HCT116 (cell line): ENCODE measurements around the gene CDC42SE2. TPM values are rescaled to one million over a fixed set of nuclear protein-coding genes. Genes with fewer than 3 reads are reported as not detected.

Experiments used
- ATAC-seq: fragments of 200-7000 bp; cut with Tn5 transposase; 2 replicates; pipeline ENCODE4 v1.9.1; 2020; ENCODE audit warnings: mild to moderate bottlenecking, moderate library complexity
- BruUV-seq: library from RNA; stranded (reverse); fragments of 400-500 nt; replicated peaks from 2 replicates; lab custom pipeline; 2021; lab: Mats Ljungman, UMichigan
- CTCF ChIA-PET: fragments of 300-600 bp; sonication (Branson Sonifier 250); formaldehyde crosslinking; loops from one replicate; lab custom pipeline; 2021; ENCODE audit warnings: antibody characterized with exemption; lab: Charles Lee
- POLR2A ChIA-PET: fragments of 300-600, 350-600 bp; sonication (Branson Sonifier 250); formaldehyde crosslinking; loops from one replicate; lab custom pipeline; 2021; ENCODE audit warnings: antibody characterized with exemption; lab: Charles Lee
- RAD21 ChIA-PET, 2 experiments: fragments of 300-600 bp; sonication (Branson Sonifier 250); formaldehyde crosslinking; loops; one replicate each; lab custom pipeline; 2023; ENCODE audit warnings: low total read pairs in 2 of 2; ENCODE audit not compliant: uncharacterized antibody in 2 of 2, unreplicated experiment in 2 of 2, low non-redundant PET in 1 of 2; lab: Charles Lee
- DNase-seq: peaks from one replicate; pipeline ENCODE4 v3.0.0-alpha.2; 2010; ENCODE audit warnings: low read depth, low spot score
- H2AFZ ChIP-seq: fragments of 200-600 bp; shearing (Covaris generic), sonication (generic); 2 replicates; pipeline ENCODE4 v1.6.1; 2017; ENCODE audit warnings: low read depth, mixed run types, mixed read lengths, antibody characterized with exemption, low read length; ENCODE audit not compliant: poor library complexity, severe bottlenecking
- H3K27ac ChIP-seq: 2 replicates; pipeline ENCODE4 v1.5.1; 2012; ENCODE audit warnings: low read depth, low read length
- H3K27me3 ChIP-seq: fragments of 200-600 bp; sonication (generic); 2 replicates; pipeline ENCODE4 v1.6.1; 2016; ENCODE audit warnings: mixed run types, low read length, mixed read lengths; ENCODE audit not compliant: insufficient read depth
- H3K36me3 ChIP-seq, 2 experiments: fragments of 200-500 bp in 1 of 2; fragments of 200-600 bp in 1 of 2; sonication (Bioruptor generic) in 1 of 2; sonication (generic) in 1 of 2; 2 replicates each; pipeline versions ENCODE4 v1.5.1 to v1.6.1; 2014 to 2016; ENCODE audit warnings: low read length in 2 of 2, inconsistent platforms in 1 of 2, mixed read lengths in 1 of 2, mixed run types in 1 of 2; ENCODE audit not compliant: insufficient read depth in 2 of 2, control insufficient read depth in 1 of 2
- H3K4me1 ChIP-seq, 2 experiments: fragments of 200-600 bp in 1 of 2; sonication (generic) in 1 of 2; 2 replicates each; pipeline versions ENCODE4 v1.5.1 to v1.6.1; 2012 to 2017; ENCODE audit warnings: low read length in 2 of 2, inconsistent platforms in 1 of 2, mild to moderate bottlenecking in 1 of 2, mixed read lengths in 1 of 2, mixed run types in 1 of 2, moderate library complexity in 1 of 2; ENCODE audit not compliant: insufficient read depth in 2 of 2, control insufficient read depth in 1 of 2
- H3K4me2 ChIP-seq: fragments of 200-600 bp; sonication (generic); 2 replicates; pipeline ENCODE4 v1.6.1; 2017; ENCODE audit warnings: mixed run types, low read length, mixed read lengths
- H3K4me3 ChIP-seq, 2 experiments: fragments of 200-600 bp in 1 of 2; sonication (generic) in 1 of 2; replicated peaks in 1 of 2; 2 replicates each; pipeline ENCODE4 v1.5.1; 2011 to 2016; ENCODE audit warnings: low read length in 2 of 2, control low read depth in 1 of 2, low read depth in 1 of 2, mild to moderate bottlenecking in 1 of 2, mixed read lengths in 1 of 2, mixed run types in 1 of 2
- H3K79me2 ChIP-seq: fragments of 200-600 bp; sonication (generic); 2 replicates; pipeline ENCODE4 v1.6.1; 2017; ENCODE audit warnings: mild to moderate bottlenecking, mixed run types, low read length, moderate library complexity, mixed read lengths; ENCODE audit not compliant: insufficient read depth
- H3K9ac ChIP-seq: fragments of 200-600 bp; sonication (generic); 2 replicates; pipeline ENCODE4 v1.6.1; 2016; ENCODE audit warnings: low read length, mixed read lengths
- H3K9me2 ChIP-seq: fragments of 200-600 bp; sonication (generic), shearing (Covaris generic); 2 replicates; pipeline ENCODE4 v1.6.1; 2017; ENCODE audit warnings: mixed run types, mild to moderate bottlenecking, moderate library complexity; ENCODE audit not compliant: insufficient read depth
- H3K9me3 ChIP-seq, 2 experiments: fragments of 200-500 bp in 1 of 2; fragments of 200-600 bp in 1 of 2; sonication (Bioruptor generic) in 1 of 2; sonication (generic) in 1 of 2; 2 replicates each; pipeline ENCODE4 v1.6.1; 2014 to 2017; ENCODE audit warnings: low read length in 2 of 2, mixed read lengths in 2 of 2, inconsistent platforms in 1 of 2, low read depth in 1 of 2, mild to moderate bottlenecking in 1 of 2, mixed run types in 1 of 2, moderate library complexity in 1 of 2; ENCODE audit not compliant: control insufficient read depth in 1 of 2, insufficient read depth in 1 of 2
- H4K20me1 ChIP-seq: fragments of 200-600 bp; sonication (generic), shearing (Covaris generic); 2 replicates; pipeline ENCODE4 v1.6.1; 2017; ENCODE audit warnings: mixed run types, mild to moderate bottlenecking, moderate library complexity; ENCODE audit not compliant: insufficient read depth
- CBX3 ChIP-seq: IDR thresholded peaks from 2 replicates; pipeline ENCODE4 v1.6.1; 2012; ENCODE audit warnings: low read depth
- CEBPB ChIP-seq: IDR thresholded peaks from 2 replicates; pipeline ENCODE4 v1.6.1; 2012; ENCODE audit warnings: low read depth
- ELF1 ChIP-seq: IDR thresholded peaks from 2 replicates; pipeline ENCODE4 v1.6.1; 2012; ENCODE audit warnings: low read depth, borderline replicate concordance
- EZH2phosphoT487 ChIP-seq: fragments of 200-600 bp; IDR thresholded peaks from 2 replicates; pipeline ENCODE4 v1.6.1; 2018; ENCODE audit warnings: antibody characterized with exemption, borderline replicate concordance
- FOSL1 ChIP-seq: IDR thresholded peaks from 2 replicates; pipeline ENCODE4 v1.6.1; 2012; ENCODE audit warnings: low read depth
- JUND ChIP-seq: IDR thresholded peaks from 2 replicates; pipeline ENCODE4 v1.6.1; 2012
- POLR2A ChIP-seq: IDR thresholded peaks from 2 replicates; pipeline ENCODE4 v1.7.0; 2011; ENCODE audit warnings: borderline replicate concordance; ENCODE audit not compliant: insufficient read depth, insufficient read length; ENCODE audit errors: extremely low read depth
- POLR2AphosphoS5 ChIP-seq: IDR thresholded peaks from 2 replicates; pipeline ENCODE4 v1.6.1; 2011; ENCODE audit warnings: mild to moderate bottlenecking, low read depth, low read length, moderate library complexity
- RAD21 ChIP-seq: IDR thresholded peaks from 2 replicates; pipeline ENCODE4 v1.6.1; 2012; ENCODE audit warnings: low read depth, mild to moderate bottlenecking
- SP1 ChIP-seq: IDR thresholded peaks from 2 replicates; pipeline ENCODE4 v1.6.1; 2012; ENCODE audit warnings: low read depth
- SRF ChIP-seq: IDR thresholded peaks from 2 replicates; pipeline ENCODE4 v1.6.1; 2012; ENCODE audit warnings: low read depth
- YY1 ChIP-seq: IDR thresholded peaks from 2 replicates; pipeline ENCODE4 v1.6.1; 2011; ENCODE audit warnings: low read length, low read depth, moderate library complexity, mild to moderate bottlenecking; ENCODE audit not compliant: insufficient replicate concordance; ENCODE audit errors: extremely low read depth
- intact Hi-C: fragments of 100-400 bp; cut with micrococcal nuclease; formaldehyde crosslinking; loops from 2 replicates; pipeline ENCODE4 v1.10.0; 2022
- total RNA-seq: library from RNA; stranded (reverse); gene quantifications from one replicate; pipeline ENCODE4 v1.2.1, GENCODE V29; 2021; ENCODE audit not compliant: unreplicated experiment
- TF ChIP-seq, protein P1 (sequence below): IDR thresholded peaks from 2 replicates; pipeline ENCODE4 v1.6.1; 2012
- TF ChIP-seq, protein P2 (sequence below): IDR thresholded peaks from 2 replicates; pipeline ENCODE4 v1.6.1; 2011; ENCODE audit warnings: mild to moderate bottlenecking, low read length, moderate library complexity; ENCODE audit not compliant: insufficient replicate concordance; ENCODE audit errors: extremely low read depth
- TF ChIP-seq, protein P3 (sequence below): IDR thresholded peaks from 2 replicates; pipeline ENCODE4 v1.6.1; 2012; ENCODE audit warnings: low read depth

The CDC42SE2 gene
- total RNA-seq, 1 experiment from 2014 or later: 27.0 TPM

DNA sequence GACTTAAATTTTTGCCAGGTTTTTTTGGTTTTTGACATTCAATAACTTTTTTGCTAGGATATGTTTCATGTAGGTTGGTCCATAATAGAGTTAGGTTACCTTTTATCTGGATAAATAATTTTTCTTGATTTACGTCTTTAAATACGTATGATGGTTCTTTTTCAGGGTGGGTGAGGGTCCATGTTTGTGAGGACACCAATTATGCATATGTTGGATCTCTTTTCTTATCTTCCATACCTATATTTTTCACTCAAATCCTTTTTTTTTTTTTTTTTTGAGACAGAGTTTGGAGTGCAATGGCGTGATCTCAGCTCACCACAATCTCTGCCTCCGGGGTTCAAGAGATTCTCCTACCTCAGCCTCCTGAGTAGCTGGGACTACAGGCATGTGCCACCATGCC lies 17.3 kb upstream of the CDC42SE2 start:
- no peak for ATAC-seq
- BruUV-seq: no TSS peak
- no peaks in the 10 kb centered on the region for H4K20me1 ChIP-seq
- no peaks in the 10 kb centered on the region; the same call in 1 of the 2 replicates for H3K9me2 ChIP-seq
- ChIA-PET CTCF (no interaction called here), POLR2A (no interaction called here), RAD21 (no interaction called here)
- no peaks in the 10 kb centered on the region for H3K79me2 ChIP-seq
- no peaks in the 10 kb centered on the region for H3K36me3 ChIP-seq
- intact Hi-C loops: no loop called here
- TF ChIP-seq CBX3 (no peak), ELF1 (no peak), POLR2AphosphoS5 (no peak), SP1 (no peak), JUND (no peak), YY1 (no peak)
- TF ChIP-seq, protein P1, sequence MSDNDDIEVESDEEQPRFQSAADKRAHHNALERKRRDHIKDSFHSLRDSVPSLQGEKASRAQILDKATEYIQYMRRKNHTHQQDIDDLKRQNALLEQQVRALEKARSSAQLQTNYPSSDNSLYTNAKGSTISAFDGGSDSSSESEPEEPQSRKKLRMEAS: no peak
- H3K4me1 ChIP-seq: peaks cover 0 to 13% of the 10 kb centered on the region in 2 experiments; a peak in 2 of 4 replicates
- H3K9me3 ChIP-seq: 0 out of 4 replicates have a peak, but pooled peaks cover 0 to 3% of the 10 kb centered on the region in 2 experiments
- no peak for DNase-seq
- no peak overlapping the region for H3K27ac ChIP-seq
- H3K4me3 ChIP-seq: no peak overlapping the region
- no peak overlapping the region for H2AFZ ChIP-seq
- no peak overlapping the region for H3K9ac ChIP-seq
- no peaks in the 10 kb centered on the region for H3K27me3 ChIP-seq
- H3K4me2 ChIP-seq: no peak overlapping the region

DNA sequence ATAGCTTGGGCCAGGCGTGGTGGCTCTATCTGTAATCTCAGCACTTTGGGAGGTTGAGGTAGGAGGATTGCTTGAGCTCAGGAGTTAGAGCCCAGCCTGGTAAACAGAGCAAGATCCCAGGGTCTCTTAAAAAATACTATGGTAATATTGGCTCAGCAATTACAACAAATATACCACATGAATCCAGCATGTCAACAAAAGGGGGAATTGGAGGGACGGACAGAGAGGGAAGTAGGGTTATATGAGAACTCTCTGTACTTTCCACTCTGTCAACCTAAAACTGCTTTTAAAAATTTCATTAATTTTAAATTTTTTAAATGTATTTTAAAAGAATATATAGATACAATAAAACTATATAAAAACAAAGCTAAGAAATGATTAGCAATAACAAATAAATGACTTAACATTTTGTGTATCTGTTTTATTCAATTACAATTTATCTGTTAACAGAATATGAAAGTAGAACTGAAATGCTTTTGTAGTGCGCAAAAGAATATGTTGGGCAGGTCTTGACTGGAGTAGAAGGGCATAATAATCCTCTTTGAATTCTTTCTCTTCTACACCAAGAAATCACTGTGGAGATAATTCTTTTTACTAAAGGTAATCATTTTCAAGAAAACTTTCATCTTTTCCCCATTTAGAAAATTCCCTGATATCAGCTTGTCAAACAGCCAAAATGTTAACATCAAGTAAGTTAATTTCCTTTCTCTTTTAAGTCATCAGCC lies 12.9 kb upstream of the CDC42SE2 start:
- ChIA-PET RAD21 (no interaction called here), POLR2A (interaction anchor here (1.1 kb wide), 1 partner anchor 13 kb away, joined by 3 read pairs; the partner anchor contains the start of gene CDC42SE2), CTCF (interaction anchor here (1.5 kb wide), 1 partner anchor 8 kb away, joined by 4 read pairs; no protein-coding TSS in a partner anchor)
- no TSS peak for BruUV-seq
- H3K79me2 ChIP-seq: no peaks in the 10 kb centered on the region
- no peaks in the 10 kb centered on the region for H3K4me1 ChIP-seq
- no peaks in the 10 kb centered on the region for H4K20me1 ChIP-seq
- no peaks in the 10 kb centered on the region for H3K36me3 ChIP-seq
- H3K9me2 ChIP-seq: no peaks in the 10 kb centered on the region
- DNase-seq (no peak), ATAC-seq (no peak)
- H3K27me3 ChIP-seq: no peaks in the 10 kb centered on the region
- H2AFZ ChIP-seq: no peak overlapping the region
- no peak overlapping the region for H3K4me2 ChIP-seq
- intact Hi-C loops: no loop called here
- H3K27ac ChIP-seq: no peak overlapping the region
- no peak overlapping the region for H3K9ac ChIP-seq
- 0 out of 4 replicates have a peak, but pooled peaks cover 0 to 3% of the 10 kb centered on the region in 2 experiments for H3K9me3 ChIP-seq
- H3K4me3 ChIP-seq: no peak overlapping the region
- TF ChIP-seq SP1 (no peak), CEBPB (no peak), EZH2phosphoT487 (no peak), FOSL1 (no peak), RAD21 (no peak), POLR2AphosphoS5 (no peak), POLR2A (no peak), SRF (no peak)
- TF ChIP-seq, protein P2, sequence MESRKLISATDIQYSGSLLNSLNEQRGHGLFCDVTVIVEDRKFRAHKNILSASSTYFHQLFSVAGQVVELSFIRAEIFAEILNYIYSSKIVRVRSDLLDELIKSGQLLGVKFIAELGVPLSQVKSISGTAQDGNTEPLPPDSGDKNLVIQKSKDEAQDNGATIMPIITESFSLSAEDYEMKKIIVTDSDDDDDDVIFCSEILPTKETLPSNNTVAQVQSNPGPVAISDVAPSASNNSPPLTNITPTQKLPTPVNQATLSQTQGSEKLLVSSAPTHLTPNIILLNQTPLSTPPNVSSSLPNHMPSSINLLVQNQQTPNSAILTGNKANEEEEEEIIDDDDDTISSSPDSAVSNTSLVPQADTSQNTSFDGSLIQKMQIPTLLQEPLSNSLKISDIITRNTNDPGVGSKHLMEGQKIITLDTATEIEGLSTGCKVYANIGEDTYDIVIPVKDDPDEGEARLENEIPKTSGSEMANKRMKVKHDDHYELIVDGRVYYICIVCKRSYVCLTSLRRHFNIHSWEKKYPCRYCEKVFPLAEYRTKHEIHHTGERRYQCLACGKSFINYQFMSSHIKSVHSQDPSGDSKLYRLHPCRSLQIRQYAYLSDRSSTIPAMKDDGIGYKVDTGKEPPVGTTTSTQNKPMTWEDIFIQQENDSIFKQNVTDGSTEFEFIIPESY: no peak
- TF ChIP-seq, protein P3, sequence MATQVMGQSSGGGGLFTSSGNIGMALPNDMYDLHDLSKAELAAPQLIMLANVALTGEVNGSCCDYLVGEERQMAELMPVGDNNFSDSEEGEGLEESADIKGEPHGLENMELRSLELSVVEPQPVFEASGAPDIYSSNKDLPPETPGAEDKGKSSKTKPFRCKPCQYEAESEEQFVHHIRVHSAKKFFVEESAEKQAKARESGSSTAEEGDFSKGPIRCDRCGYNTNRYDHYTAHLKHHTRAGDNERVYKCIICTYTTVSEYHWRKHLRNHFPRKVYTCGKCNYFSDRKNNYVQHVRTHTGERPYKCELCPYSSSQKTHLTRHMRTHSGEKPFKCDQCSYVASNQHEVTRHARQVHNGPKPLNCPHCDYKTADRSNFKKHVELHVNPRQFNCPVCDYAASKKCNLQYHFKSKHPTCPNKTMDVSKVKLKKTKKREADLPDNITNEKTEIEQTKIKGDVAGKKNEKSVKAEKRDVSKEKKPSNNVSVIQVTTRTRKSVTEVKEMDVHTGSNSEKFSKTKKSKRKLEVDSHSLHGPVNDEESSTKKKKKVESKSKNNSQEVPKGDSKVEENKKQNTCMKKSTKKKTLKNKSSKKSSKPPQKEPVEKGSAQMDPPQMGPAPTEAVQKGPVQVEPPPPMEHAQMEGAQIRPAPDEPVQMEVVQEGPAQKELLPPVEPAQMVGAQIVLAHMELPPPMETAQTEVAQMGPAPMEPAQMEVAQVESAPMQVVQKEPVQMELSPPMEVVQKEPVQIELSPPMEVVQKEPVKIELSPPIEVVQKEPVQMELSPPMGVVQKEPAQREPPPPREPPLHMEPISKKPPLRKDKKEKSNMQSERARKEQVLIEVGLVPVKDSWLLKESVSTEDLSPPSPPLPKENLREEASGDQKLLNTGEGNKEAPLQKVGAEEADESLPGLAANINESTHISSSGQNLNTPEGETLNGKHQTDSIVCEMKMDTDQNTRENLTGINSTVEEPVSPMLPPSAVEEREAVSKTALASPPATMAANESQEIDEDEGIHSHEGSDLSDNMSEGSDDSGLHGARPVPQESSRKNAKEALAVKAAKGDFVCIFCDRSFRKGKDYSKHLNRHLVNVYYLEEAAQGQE: no peak
